Measurements from ENCODE around the gene SLC9A1.
"Not testable (repeated sequence)": the region's sequence is repeated elsewhere in the genome, so short reads cannot be mapped to it uniquely, and the experiment has no call there.

The SLC9A1 gene

DNA sequence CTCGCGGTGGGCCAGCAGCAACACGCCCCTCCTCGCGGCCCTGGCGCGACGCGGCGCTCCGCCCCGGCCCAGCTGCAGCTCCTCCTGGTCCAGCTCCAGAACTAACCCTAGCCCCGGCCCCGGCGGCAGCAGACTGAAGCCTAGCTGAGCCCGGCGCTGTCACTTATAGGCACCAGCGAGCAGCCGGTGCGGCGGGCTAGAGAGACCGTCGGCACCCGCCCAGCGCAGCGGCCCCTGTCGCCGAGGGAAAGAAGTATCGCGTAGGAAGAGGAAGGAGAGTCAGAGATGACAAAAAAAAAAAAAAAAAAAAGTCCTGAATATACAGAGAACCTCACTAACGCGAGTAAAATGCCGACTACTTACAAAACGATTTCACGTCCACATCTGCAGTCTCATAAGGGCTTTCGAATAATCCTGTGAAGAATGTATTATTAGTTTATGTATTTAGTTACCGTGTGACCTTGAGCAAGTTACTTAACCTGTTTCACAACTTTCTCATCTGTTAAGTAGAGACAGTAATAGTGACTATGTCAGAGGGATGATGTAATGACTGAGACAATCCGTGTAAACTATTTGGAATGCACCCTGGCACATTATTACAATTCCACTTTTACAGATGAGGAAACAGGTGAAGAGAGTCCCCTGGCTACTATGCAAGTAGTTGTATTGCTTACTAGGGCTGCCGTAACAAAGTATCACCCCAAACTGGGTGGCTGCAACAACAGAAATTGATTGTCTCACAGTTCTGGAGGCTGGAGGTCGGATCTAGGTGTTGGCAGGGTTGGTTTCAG lies at the start of gene SLC9A1:
Gene SLC9A1 (minus strand): TSS at position 135 of the 791 bp plus-strand sequence. CDS start 791 bp downstream, outside the sequence.
- POLR2A ChIA-PET, result interaction anchor here (0.5 to 3.6 kb wide), 22 partner anchors 9 to 1597 kb away, joined by 3 to 110 read pairs (median 4); partner anchors contain the start of genes FAM76A, GPN2 and WDTC1
- CTCF ChIA-PET, result interaction anchor here (0.6 to 7.9 kb wide), 23 partner anchors 9 to 207 kb away, joined by 3 to 88 read pairs (median 3); no protein-coding TSS in a partner anchor
- TF ChIP-seq, protein P1, sequence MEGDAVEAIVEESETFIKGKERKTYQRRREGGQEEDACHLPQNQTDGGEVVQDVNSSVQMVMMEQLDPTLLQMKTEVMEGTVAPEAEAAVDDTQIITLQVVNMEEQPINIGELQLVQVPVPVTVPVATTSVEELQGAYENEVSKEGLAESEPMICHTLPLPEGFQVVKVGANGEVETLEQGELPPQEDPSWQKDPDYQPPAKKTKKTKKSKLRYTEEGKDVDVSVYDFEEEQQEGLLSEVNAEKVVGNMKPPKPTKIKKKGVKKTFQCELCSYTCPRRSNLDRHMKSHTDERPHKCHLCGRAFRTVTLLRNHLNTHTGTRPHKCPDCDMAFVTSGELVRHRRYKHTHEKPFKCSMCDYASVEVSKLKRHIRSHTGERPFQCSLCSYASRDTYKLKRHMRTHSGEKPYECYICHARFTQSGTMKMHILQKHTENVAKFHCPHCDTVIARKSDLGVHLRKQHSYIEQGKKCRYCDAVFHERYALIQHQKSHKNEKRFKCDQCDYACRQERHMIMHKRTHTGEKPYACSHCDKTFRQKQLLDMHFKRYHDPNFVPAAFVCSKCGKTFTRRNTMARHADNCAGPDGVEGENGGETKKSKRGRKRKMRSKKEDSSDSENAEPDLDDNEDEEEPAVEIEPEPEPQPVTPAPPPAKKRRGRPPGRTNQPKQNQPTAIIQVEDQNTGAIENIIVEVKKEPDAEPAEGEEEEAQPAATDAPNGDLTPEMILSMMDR (IDR thresholded peaks at IDR 0.05; ENCODE audit: control extremely low read depth, extremely low read depth, low read depth, missing control alignments), result peak; percentile 77
- peak; percentile 92 for DNase-seq (ENCODE audit: extremely low spot score)

DNA sequence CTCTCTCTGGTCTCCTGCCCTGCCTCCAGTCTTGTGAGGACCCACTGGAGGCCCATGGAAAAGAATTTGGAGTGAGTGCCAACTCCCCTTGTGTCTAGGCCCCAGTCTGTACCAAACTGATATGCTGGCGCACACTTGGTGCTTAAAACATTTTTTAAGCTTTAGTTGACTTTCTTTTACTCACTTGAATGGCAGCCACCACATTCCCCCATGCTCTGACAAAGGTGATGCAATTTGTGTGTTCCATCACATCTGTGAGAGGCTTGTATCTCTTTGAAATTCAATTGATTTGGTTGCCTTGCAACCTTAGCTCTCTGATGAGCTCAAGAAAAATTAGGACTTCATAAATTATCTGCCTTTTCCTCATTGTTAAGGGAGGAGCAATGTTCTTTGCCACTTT lies 49.0 kb upstream of the SLC9A1 start:
- POLR2A ChIA-PET, result interaction anchor here (1.4 kb wide), 1 partner anchor 49 kb away, joined by 4 read pairs; the partner anchor contains the start of gene SLC9A1
- CTCF ChIA-PET, result interaction anchor here (0.9 to 1.5 kb wide), 4 partner anchors 36 to 80 kb away, joined by 3 to 4 read pairs (median 3); partner anchors contain the start of gene SLC9A1
- TF ChIP-seq, protein P1 (IDR thresholded peaks at IDR 0.05; ENCODE audit: control extremely low read depth, extremely low read depth, low read depth, missing control alignments), result no peak
- no peak for DNase-seq (ENCODE audit: extremely low spot score)

DNA sequence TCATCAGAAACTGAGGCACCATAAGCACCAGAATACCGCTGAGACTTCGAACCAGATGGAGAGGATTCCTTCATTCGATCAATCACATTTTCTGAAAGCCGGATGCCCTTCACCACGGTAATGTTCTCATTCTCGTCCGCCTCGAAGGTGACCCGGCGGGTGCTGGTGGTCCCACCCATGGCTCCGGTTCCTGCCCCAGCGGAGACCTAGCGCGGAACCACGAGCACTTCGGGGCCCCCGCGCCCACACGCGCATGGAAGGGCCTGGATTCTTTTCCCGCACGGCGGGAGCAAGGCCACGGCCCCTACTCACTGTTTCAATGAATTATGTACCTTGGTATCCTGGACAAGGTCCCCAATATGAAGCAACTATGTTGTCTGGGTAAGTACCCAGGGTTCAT lies 46.4 kb upstream of the SLC9A1 start:
- DNase-seq (ENCODE audit: extremely low spot score), result no peak
- TF ChIP-seq, protein P1 (IDR thresholded peaks at IDR 0.05; ENCODE audit: control extremely low read depth, extremely low read depth, low read depth, missing control alignments), result no peak
- POLR2A ChIA-PET, result no interaction called here
- CTCF ChIA-PET, result interaction anchor here (1.1 kb wide), 1 partner anchor 79 kb away, joined by 3 read pairs; no protein-coding TSS in a partner anchor

DNA sequence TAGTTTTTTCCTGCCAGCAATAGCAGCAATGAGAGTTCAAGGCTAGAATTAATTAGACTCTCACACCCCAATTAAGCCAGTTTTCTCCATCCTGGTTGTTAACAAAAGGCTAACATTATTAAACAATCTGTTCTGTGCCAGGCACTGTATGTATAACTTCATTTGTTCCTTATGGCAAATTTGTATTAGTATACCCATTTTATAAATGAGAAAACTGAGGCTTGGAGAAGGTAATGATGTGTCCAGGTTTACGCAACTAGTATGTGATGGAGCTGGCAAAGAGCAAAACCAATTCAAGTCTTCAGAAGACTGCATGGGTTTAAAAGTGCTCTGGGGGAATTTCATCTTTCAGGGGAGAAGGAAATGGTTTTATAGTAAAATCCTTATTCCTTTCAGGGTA lies 38.3 kb upstream of the SLC9A1 start:
- ChIA-PET CTCF (no interaction called here), POLR2A (no interaction called here)
- DNase-seq (ENCODE audit: extremely low spot score), result no peak
- TF ChIP-seq, protein P1 (IDR thresholded peaks at IDR 0.05; ENCODE audit: control extremely low read depth, extremely low read depth, low read depth, missing control alignments), result no peak

DNA sequence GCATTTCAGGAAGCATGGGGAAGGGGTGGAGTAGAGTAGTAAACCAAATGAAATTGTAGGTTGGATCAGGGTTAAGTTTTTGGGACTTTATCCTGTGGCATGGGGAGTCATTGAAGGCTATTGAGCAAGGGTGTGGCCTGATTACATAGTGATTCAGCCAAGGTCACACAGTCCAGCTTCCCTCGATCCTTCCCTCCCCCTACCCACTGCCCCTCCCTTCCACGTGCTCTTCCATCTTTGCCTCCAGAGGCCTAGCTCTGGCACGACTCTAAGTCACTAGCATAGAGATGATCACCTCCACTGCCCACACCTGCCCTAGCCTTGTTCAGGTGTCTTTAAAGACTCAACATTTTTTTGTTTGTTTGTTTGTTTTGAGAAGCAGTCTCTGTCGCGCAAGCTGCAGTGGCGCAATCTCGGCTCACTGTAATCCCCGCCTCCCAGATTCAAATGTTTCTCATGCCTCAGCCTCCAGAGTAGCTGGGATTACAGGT lies 37.2 kb upstream of the SLC9A1 start:
- POLR2A ChIA-PET, result no interaction called here
- DNase-seq (ENCODE audit: extremely low spot score), result no peak
- TF ChIP-seq, protein P1 (IDR thresholded peaks at IDR 0.05; ENCODE audit: control extremely low read depth, extremely low read depth, low read depth, missing control alignments), result no peak
- CTCF ChIA-PET, result no interaction called here

DNA sequence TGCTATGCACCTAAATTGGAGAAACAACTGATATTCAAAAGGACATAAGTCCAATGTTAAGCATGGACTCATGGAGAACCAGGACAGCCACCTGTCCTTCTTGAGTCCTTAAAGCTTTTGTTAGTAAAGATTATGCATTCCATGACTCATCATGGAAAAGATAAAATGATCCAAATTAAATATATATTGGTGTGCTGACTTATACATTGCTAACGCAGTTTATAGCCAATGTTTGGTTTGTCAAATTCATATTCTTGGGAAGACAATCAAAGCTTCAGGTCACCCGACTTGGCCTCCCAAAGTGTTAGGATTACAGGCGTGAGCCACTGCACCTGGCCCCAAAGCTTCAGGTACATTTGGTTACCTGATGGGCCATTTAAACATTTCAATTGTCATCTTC lies 29.7 kb upstream of the SLC9A1 start:
- CTCF ChIA-PET; DNase-seq (ENCODE audit: extremely low spot score); POLR2A ChIA-PET: not testable (repeated sequence)

DNA sequence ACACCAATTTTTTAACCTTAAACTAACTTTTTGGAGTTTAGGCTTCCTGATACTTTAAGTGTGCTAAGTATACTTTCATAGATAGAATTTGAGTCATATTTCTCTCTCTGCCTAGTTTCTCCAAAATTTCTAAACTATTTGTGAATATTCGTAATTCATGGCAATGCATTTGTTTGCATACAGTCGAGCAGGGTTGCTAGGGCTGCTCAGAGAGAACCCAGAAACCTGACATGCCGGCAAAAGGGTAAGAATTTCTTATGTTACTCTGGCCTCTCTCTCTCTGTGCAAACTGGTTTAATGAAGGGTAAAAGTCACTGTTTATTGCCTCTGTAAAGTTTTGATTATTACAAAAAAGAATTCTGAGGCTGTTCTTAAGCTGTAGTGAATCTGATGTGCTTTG lies 25.1 kb upstream of the SLC9A1 start:
- POLR2A ChIA-PET, result no interaction called here
- no peak for DNase-seq (ENCODE audit: extremely low spot score)
- CTCF ChIA-PET, result no interaction called here
- TF ChIP-seq, protein P1 (IDR thresholded peaks at IDR 0.05; ENCODE audit: control extremely low read depth, extremely low read depth, low read depth, missing control alignments), result no peak
